GM23338 (cell line): Measurements from ENCODE around the gene GLIS2. TPM values are rescaled to one million over a fixed set of nuclear protein-coding genes. Genes with fewer than 3 reads are reported as not detected.

Experiments
- ATAC-seq: fragments of 200-7000 bp; cut with Tn5 transposase; 3 replicates; pipeline ENCODE4 v1.9.1; 2020
- DNase-seq: peaks from one replicate; pipeline ENCODE4 v3.0.0-alpha.2; 2015; ENCODE audit warnings: low spot score
- H2AFZ ChIP-seq: fragments of 200-600 bp; sonication (generic); 2 replicates; pipeline ENCODE4 v1.8.0; 2016; ENCODE audit warnings: antibody characterized with exemption, mild to moderate bottlenecking, moderate library complexity
- H3F3A ChIP-seq: fragments of 200-600 bp; sonication (generic); replicated peaks from 2 replicates; pipeline ENCODE4 v1.8.0; 2017; ENCODE audit warnings: antibody characterized with exemption, mixed run types, low read depth
- H3K27ac ChIP-seq: fragments of 200-600 bp; sonication (generic); 2 replicates; pipeline ENCODE4 v1.6.1; 2016; ENCODE audit warnings: low read depth
- H3K27me3 ChIP-seq: fragments of 200-600 bp; sonication (generic); 2 replicates; pipeline ENCODE4 v1.8.0; 2016; ENCODE audit warnings: mild to moderate bottlenecking, mixed run types, moderate library complexity; ENCODE audit not compliant: insufficient read depth
- H3K36me3 ChIP-seq: fragments of 200-600 bp; sonication (generic); 2 replicates; pipeline ENCODE4 v1.8.0; 2016; ENCODE audit warnings: mild to moderate bottlenecking; ENCODE audit not compliant: insufficient read depth
- H3K4me1 ChIP-seq: fragments of 200-600 bp; sonication (generic); 2 replicates; pipeline ENCODE4 v1.8.0; 2016; ENCODE audit warnings: mild to moderate bottlenecking, moderate library complexity; ENCODE audit not compliant: insufficient read depth
- H3K4me2 ChIP-seq: fragments of 200-600 bp; sonication (generic); 2 replicates; pipeline ENCODE4 v1.7.1; 2017; ENCODE audit warnings: mixed run types
- H3K4me3 ChIP-seq: fragments of 200-600 bp; sonication (generic); 2 replicates; pipeline ENCODE4 v1.6.1; 2016; ENCODE audit warnings: mixed run types
- H3K79me2 ChIP-seq: fragments of 200-600 bp; sonication (generic); replicated peaks from 2 replicates; pipeline ENCODE4 v1.8.0; 2017; ENCODE audit warnings: mild to moderate bottlenecking; ENCODE audit not compliant: insufficient read depth
- H3K9me2 ChIP-seq: fragments of 200-600 bp; sonication (generic); 2 replicates; pipeline ENCODE4 v1.8.0; 2017; ENCODE audit not compliant: insufficient read depth
- H4K20me1 ChIP-seq: fragments of 200-600 bp; sonication (generic); replicated peaks from 2 replicates; pipeline ENCODE4 v1.8.0; 2017; ENCODE audit warnings: mild to moderate bottlenecking; ENCODE audit not compliant: insufficient read depth
- H3K27ac Mint-ChIP-seq: 2 replicates; pipeline ENCODE4 v1.8.0; 2020; ENCODE audit warnings: inconsistent platforms, mild to moderate bottlenecking, moderate library complexity, mixed read lengths
- H3K27me3 Mint-ChIP-seq: 3 replicates; pipeline ENCODE4 v1.8.0; 2022; ENCODE audit warnings: low read depth, mild to moderate bottlenecking, moderate library complexity, mixed read lengths, inconsistent platforms; ENCODE audit not compliant: insufficient read depth, poor library complexity
- H3K36me3 Mint-ChIP-seq: 3 replicates; pipeline ENCODE4 v1.8.0; 2021; ENCODE audit warnings: low read depth, mild to moderate bottlenecking, inconsistent platforms, moderate library complexity, mixed read lengths
- H3K4me1 Mint-ChIP-seq: 3 replicates; pipeline ENCODE4 v1.8.0; 2020; ENCODE audit warnings: mild to moderate bottlenecking, inconsistent platforms, mixed read lengths
- H3K4me3 Mint-ChIP-seq: 3 replicates; pipeline ENCODE4 v1.8.0; 2021; ENCODE audit warnings: moderate library complexity, mild to moderate bottlenecking, inconsistent platforms, mixed read lengths
- H3K9me3 Mint-ChIP-seq: 3 replicates; pipeline ENCODE4 v1.8.0; 2020; ENCODE audit warnings: moderate library complexity, mild to moderate bottlenecking, inconsistent platforms, mixed read lengths
- CTCF ChIP-seq, 2 experiments: fragments of 200-600 bp in 1 of 2; sonication (generic) in 1 of 2; conservative IDR thresholded peaks; 2 replicates each; pipeline versions ENCODE4 v1.5.1 to v1.6.1; 2016 to 2017; ENCODE audit warnings: antibody characterized with exemption in 2 of 2, low read depth in 2 of 2, mild to moderate bottlenecking in 2 of 2, moderate library complexity in 1 of 2
- JUNB ChIP-seq: IDR thresholded peaks from one replicate; pipeline ENCODE4 v1.6.1; 2016; ENCODE audit warnings: antibody characterized with exemption; ENCODE audit not compliant: unreplicated experiment
- STAT1 ChIP-seq: IDR thresholded peaks from one replicate; pipeline ENCODE4 v1.6.1; 2016; ENCODE audit warnings: antibody characterized with exemption; ENCODE audit not compliant: unreplicated experiment
- ZNF331 ChIP-seq: fragments of 250-450 bp; sonication (Bioruptor Pico); IDR thresholded peaks from 2 replicates; pipeline ENCODE4 v1.5.0; 2020; ENCODE audit warnings: low read depth, mild to moderate bottlenecking, moderate library complexity
- ZNF462 ChIP-seq: fragments of 250-450 bp; sonication (Bioruptor Pico); IDR thresholded peaks from 2 replicates; pipeline ENCODE4 v1.5.0; 2020; ENCODE audit warnings: mild to moderate bottlenecking, moderate library complexity
- polyA plus RNA-seq: library from polyadenylated mRNA; unstranded; fragments of >200 nt; fragmentation: Nextera tagmentation; extraction: Ambion mirVana; gene quantifications from 2 replicates; pipeline ENCODE4 v1.2.1, GENCODE V29; 2016
- total RNA-seq: library from RNA; depleted of rRNA; stranded (reverse); fragments of >200 nt; shearing (Covaris generic); gene quantifications from 2 replicates; pipeline ENCODE4 v1.2.3, GENCODE V29; 2014

GLIS2 gene
- total and polyA plus RNA-seq, 2 experiments from 2014 or later, result 8.2 to 10.2 TPM

- ATAC-seq, result peak; percentile 93
- no peaks in the 10 kb centered on the region; the same call in 1 of the 3 replicates for H3K4me1 Mint-ChIP-seq
Measured at GRCh38 chr16:4358831-4359561, 43.1 kb downstream of the GLIS2 start.

More at GRCh38 chr16:4358831-4359561, 43.1 kb downstream of the GLIS2 start:
- Histone ChIP-seq H3K4me2 (no peak overlapping the region), H3K36me3 (no peaks in the 10 kb centered on the region), H3K79me2 (no peaks in the 10 kb centered on the region), H3K27ac (no peak overlapping the region), H3F3A (0 out of 2 replicates have a peak, but pooled peaks cover 4% of the 10 kb centered on the region), H3K4me3 (no peak overlapping the region), H2AFZ (no peak overlapping the region), H3K4me1 (no peaks in the 10 kb centered on the region), H3K27me3 (no peaks in the 10 kb centered on the region), H4K20me1 (no peaks in the 10 kb centered on the region), H3K9me2 (no peaks in the 10 kb centered on the region)
- Mint-ChIP-seq H3K27ac (no peak overlapping the region), H3K9me3 (no peaks in the 10 kb centered on the region), H3K4me3 (no peak overlapping the region), H3K36me3 (no peaks in the 10 kb centered on the region), H3K27me3 (peaks cover 6% of the 10 kb centered on the region)
- DNase-seq, result peak; percentile 88
- peak; percentile 97 to 99 for TF ChIP-seq CTCF (conservative IDR thresholded peaks at IDR 0.05; ENCODE audit: low read depth in 2 of 2)
- no peak for TF ChIP-seq JUNB
- TF ChIP-seq ZNF331, result no peak
- TF ChIP-seq ZNF462 (CRISPR knock-in tag), result no peak
- no peak for TF ChIP-seq STAT1
